ENCODE results near the gene PRDM16. TPM values are rescaled to one million over a fixed set of nuclear protein-coding genes. Genes with fewer than 3 reads are reported as not detected.

The PRDM16 gene
- polyA plus RNA-seq, 1 donor from 2014 or later: 0.21 TPM

- Histone ChIP-seq H3K9me3 (ENCODE audit: low read length) (no peaks in the 10 kb centered on the region), H3K9me2 (ENCODE audit: insufficient read depth, low read length) (no peaks in the 10 kb centered on the region), H3K27ac (ENCODE audit: low read length) (no peak overlapping the region), H3K36me3 (ENCODE audit: insufficient read depth, low read length) (no peaks in the 10 kb centered on the region), H3K4me2 (ENCODE audit: low read length) (no peak overlapping the region), H3K27me3 (ENCODE audit: insufficient read depth, low read depth, low read length) (no peaks in the 10 kb centered on the region), H3K79me2 (replicated peaks; ENCODE audit: insufficient read depth, low read length) (peaks cover 10% of the 10 kb centered on the region), H3K4me3 (ENCODE audit: low read length) (no peak overlapping the region), H3F3A (ENCODE audit: insufficient read depth, low read length, poor library complexity, severe bottlenecking) (no peaks in the 10 kb centered on the region), H2AFZ (ENCODE audit: low read depth, low read length) (no peak overlapping the region), H3K9ac (ENCODE audit: low read length) (no peak overlapping the region), H4K20me1 (ENCODE audit: insufficient read depth) (no peaks in the 10 kb centered on the region)
- TF ChIP-seq MXI1 (conservative IDR thresholded peaks at IDR 0.05; ENCODE audit: poor library complexity, severe bottlenecking): no peak
These were observed 109.3 kb downstream of the PRDM16 start for GRCh38 chr1:3178279-3178678.

GRCh38 chr1:3179471-3179870, 110.5 kb downstream of the PRDM16 start:
- H3F3A ChIP-seq (ENCODE audit: insufficient read depth, low read length, poor library complexity, severe bottlenecking): no peaks in the 10 kb centered on the region
- no peak overlapping the region for H3K4me2 ChIP-seq (ENCODE audit: low read length)
- no peaks in the 10 kb centered on the region for H3K36me3 ChIP-seq (ENCODE audit: insufficient read depth, low read length)
- peaks cover 4% of the 10 kb centered on the region for H3K79me2 ChIP-seq (replicated peaks; ENCODE audit: insufficient read depth, low read length)
- H3K9ac ChIP-seq (ENCODE audit: low read length): no peak overlapping the region
- no peaks in the 10 kb centered on the region for H3K9me2 ChIP-seq (ENCODE audit: insufficient read depth, low read length)
- TF ChIP-seq CTCF (IDR thresholded peaks at IDR 0.05; ENCODE audit: poor library complexity, severe bottlenecking): no peak
- TF ChIP-seq EZH2 (IDR thresholded peaks at IDR 0.05; ENCODE audit: borderline replicate concordance, insufficient read depth, low read length, poor library complexity, severe bottlenecking): no peak
- TF ChIP-seq POLR2AphosphoS5 (IDR thresholded peaks at IDR 0.05): no peak
- TF ChIP-seq SMC3 (conservative IDR thresholded peaks at IDR 0.05; ENCODE audit: poor library complexity): no peak
- TF ChIP-seq TAF1 (IDR thresholded peaks at IDR 0.05; ENCODE audit: low read depth): no peak
- no peak for TF ChIP-seq RAD21 (conservative IDR thresholded peaks at IDR 0.05)
- no peak for TF ChIP-seq EP300 (conservative IDR thresholded peaks at IDR 0.05; ENCODE audit: poor library complexity, severe bottlenecking)
- H4K20me1 ChIP-seq (ENCODE audit: insufficient read depth): no peaks in the 10 kb centered on the region
- H3K4me3 ChIP-seq (ENCODE audit: low read length): no peak overlapping the region
- no peaks in the 10 kb centered on the region for H3K27me3 ChIP-seq (ENCODE audit: insufficient read depth, low read depth, low read length)
- no peaks in the 10 kb centered on the region for H3K9me3 ChIP-seq (ENCODE audit: low read length)
- H3K27ac ChIP-seq (ENCODE audit: low read length): no peak overlapping the region
- no peak overlapping the region for H2AFZ ChIP-seq (ENCODE audit: low read depth, low read length)

GRCh38 chr1:3180915-3181314, 111.9 kb downstream of the PRDM16 start:
- Histone ChIP-seq H3F3A (ENCODE audit: insufficient read depth, low read length, poor library complexity, severe bottlenecking) (no peaks in the 10 kb centered on the region), H3K4me2 (ENCODE audit: low read length) (no peak overlapping the region), H3K9ac (ENCODE audit: low read length) (no peak overlapping the region), H3K4me3 (ENCODE audit: low read length) (no peak overlapping the region), H3K9me2 (ENCODE audit: insufficient read depth, low read length) (no peaks in the 10 kb centered on the region), H3K9me3 (ENCODE audit: low read length) (no peaks in the 10 kb centered on the region), H3K27me3 (ENCODE audit: insufficient read depth, low read depth, low read length) (no peaks in the 10 kb centered on the region), H2AFZ (ENCODE audit: low read depth, low read length) (no peak overlapping the region), H3K79me2 (replicated peaks; ENCODE audit: insufficient read depth, low read length) (peaks cover 4% of the 10 kb centered on the region), H3K27ac (ENCODE audit: low read length) (no peak overlapping the region), H3K36me3 (ENCODE audit: insufficient read depth, low read length) (no peaks in the 10 kb centered on the region), H4K20me1 (ENCODE audit: insufficient read depth) (no peaks in the 10 kb centered on the region)
- no peak for TF ChIP-seq SMC3 (conservative IDR thresholded peaks at IDR 0.05; ENCODE audit: poor library complexity)
- TF ChIP-seq RAD21 (conservative IDR thresholded peaks at IDR 0.05): no peak
- no peak for TF ChIP-seq CTCF (IDR thresholded peaks at IDR 0.05; ENCODE audit: poor library complexity, severe bottlenecking)
- TF ChIP-seq MXI1 (conservative IDR thresholded peaks at IDR 0.05; ENCODE audit: poor library complexity, severe bottlenecking): no peak
- no peak for TF ChIP-seq EP300 (conservative IDR thresholded peaks at IDR 0.05; ENCODE audit: poor library complexity, severe bottlenecking)
- TF ChIP-seq POLR2AphosphoS5 (IDR thresholded peaks at IDR 0.05): no peak
- no peak for TF ChIP-seq REST (IDR thresholded peaks at IDR 0.05; ENCODE audit: borderline replicate concordance)
- no peak for TF ChIP-seq EZH2 (IDR thresholded peaks at IDR 0.05; ENCODE audit: borderline replicate concordance, insufficient read depth, low read length, poor library complexity, severe bottlenecking)
- TF ChIP-seq TAF1 (IDR thresholded peaks at IDR 0.05; ENCODE audit: low read depth): no peak

Measured in neural cell (in vitro differentiated cells).